ENCODE results near the gene CCSER1. TPM values are rescaled to one million over a fixed set of nuclear protein-coding genes. Genes with fewer than 3 reads are reported as not detected.

CCSER1 gene
- total RNA-seq, 6 donors from 2014 or later, result 4.4 to 26.1 (median 13.8) TPM

DNA sequence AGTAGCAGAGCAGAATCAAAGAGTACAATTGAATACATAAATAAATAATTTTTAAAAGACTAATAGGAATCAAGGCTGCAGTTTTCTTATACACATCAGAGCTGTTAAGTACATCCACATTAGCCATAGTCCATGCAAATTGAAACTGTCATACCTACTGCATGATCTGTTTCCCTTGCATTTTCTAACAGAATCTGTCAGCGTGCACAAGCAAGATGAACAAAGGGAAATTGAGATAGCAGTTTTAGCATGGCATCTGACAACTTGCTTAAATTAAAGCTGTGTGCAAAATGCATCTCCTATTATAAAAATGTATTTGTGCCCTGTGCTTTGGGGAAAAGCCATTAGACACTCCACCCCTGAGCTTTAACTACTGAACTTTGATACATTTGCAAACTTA, 1473.1 kb downstream of the CCSER1 start:
- TF ChIP-seq POLR2AphosphoS5 (IDR thresholded peaks at IDR 0.05), result no peak
- TF ChIP-seq POLR2A (IDR thresholded peaks at IDR 0.05), result no peak
- TF ChIP-seq, protein P1, sequence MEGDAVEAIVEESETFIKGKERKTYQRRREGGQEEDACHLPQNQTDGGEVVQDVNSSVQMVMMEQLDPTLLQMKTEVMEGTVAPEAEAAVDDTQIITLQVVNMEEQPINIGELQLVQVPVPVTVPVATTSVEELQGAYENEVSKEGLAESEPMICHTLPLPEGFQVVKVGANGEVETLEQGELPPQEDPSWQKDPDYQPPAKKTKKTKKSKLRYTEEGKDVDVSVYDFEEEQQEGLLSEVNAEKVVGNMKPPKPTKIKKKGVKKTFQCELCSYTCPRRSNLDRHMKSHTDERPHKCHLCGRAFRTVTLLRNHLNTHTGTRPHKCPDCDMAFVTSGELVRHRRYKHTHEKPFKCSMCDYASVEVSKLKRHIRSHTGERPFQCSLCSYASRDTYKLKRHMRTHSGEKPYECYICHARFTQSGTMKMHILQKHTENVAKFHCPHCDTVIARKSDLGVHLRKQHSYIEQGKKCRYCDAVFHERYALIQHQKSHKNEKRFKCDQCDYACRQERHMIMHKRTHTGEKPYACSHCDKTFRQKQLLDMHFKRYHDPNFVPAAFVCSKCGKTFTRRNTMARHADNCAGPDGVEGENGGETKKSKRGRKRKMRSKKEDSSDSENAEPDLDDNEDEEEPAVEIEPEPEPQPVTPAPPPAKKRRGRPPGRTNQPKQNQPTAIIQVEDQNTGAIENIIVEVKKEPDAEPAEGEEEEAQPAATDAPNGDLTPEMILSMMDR (IDR thresholded peaks at IDR 0.05), result no peak
- TF ChIP-seq EP300 (IDR thresholded peaks at IDR 0.05), result no peak
- H3K36me3 ChIP-seq, result no peaks in the 10 kb centered on the region
- no peaks in the 10 kb centered on the region for H3K4me1 ChIP-seq
- H3K27ac ChIP-seq, result no peak overlapping the region
- H3K9me3 ChIP-seq, result no peaks in the 10 kb centered on the region
- no peak for DNase-seq
- no peak for ATAC-seq (ENCODE audit: low FRiP score in 2 of 2)
- no peak overlapping the region for H3K4me3 ChIP-seq
- WGBS, 2 donors, result 79 to 91% methylated on average over 1 of the region's 1 CpG
- no peaks in the 10 kb centered on the region for H3K27me3 ChIP-seq

DNA sequence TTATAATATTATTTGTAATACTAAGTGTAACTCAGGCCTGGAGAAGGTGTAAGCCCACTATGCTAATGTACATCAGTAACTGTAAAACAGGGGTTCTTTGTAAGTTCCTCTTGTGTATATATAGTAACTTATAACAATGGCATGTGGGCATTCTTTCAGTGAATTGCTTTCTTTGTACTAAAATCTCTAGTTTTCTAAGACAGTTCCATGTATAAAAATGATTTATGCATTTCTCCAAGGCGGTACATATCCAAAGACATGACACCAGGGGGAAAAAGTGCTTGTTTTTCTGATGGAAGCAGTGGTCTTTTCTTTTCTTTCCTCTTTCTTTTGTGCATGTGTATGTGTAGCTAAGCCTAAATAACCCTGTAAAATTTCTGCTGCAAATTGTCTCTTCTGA, 1474.2 kb downstream of the CCSER1 start:
- no peak for DNase-seq
- H3K36me3 ChIP-seq, result no peaks in the 10 kb centered on the region
- TF ChIP-seq, protein P1 (IDR thresholded peaks at IDR 0.05), result no peak
- TF ChIP-seq EP300 (IDR thresholded peaks at IDR 0.05) (no peak), POLR2AphosphoS5 (IDR thresholded peaks at IDR 0.05) (no peak), POLR2A (IDR thresholded peaks at IDR 0.05) (no peak)
- no peak overlapping the region for H3K27ac ChIP-seq
- no peak for ATAC-seq (ENCODE audit: low FRiP score in 2 of 2)
- no peak overlapping the region for H3K4me3 ChIP-seq
- 76 to 79% methylated on average over 1 of the region's 1 CpG for WGBS, 2 donors
- H3K9me3 ChIP-seq, result no peaks in the 10 kb centered on the region
- no peaks in the 10 kb centered on the region for H3K4me1 ChIP-seq
- H3K27me3 ChIP-seq, result no peaks in the 10 kb centered on the region

DNA sequence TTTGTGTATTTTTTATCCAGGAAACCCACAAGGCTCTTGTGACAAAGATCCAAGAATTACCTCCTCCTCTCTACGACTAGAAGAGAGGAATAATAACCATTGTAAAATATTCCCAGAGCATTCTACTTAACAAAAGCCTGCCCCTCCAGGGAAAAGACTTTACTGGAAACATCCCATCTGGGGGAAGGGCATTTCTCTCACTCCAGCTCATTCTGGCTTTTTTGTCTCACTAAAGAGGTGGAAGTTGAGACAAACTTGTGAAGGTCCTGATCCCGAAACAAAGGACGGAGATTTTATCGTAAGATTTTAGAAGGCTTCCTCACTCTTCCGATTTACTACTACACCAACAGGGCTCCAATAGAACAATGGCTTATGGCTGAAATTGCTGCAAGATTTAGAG, 1484.6 kb downstream of the CCSER1 start:
- no peak for DNase-seq
- Histone ChIP-seq H3K9me3 (no peaks in the 10 kb centered on the region), H3K27ac (no peak overlapping the region), H3K4me3 (no peak overlapping the region), H3K36me3 (no peaks in the 10 kb centered on the region), H3K4me1 (no peaks in the 10 kb centered on the region), H3K27me3 (no peaks in the 10 kb centered on the region)
- TF ChIP-seq POLR2AphosphoS5 (IDR thresholded peaks at IDR 0.05), result no peak
- no peak for TF ChIP-seq EP300 (IDR thresholded peaks at IDR 0.05)
- 83 to 86% methylated on average over 5 of the region's 5 CpGs for WGBS, 2 donors
- no peak for ATAC-seq (ENCODE audit: low FRiP score in 2 of 2)

DNA sequence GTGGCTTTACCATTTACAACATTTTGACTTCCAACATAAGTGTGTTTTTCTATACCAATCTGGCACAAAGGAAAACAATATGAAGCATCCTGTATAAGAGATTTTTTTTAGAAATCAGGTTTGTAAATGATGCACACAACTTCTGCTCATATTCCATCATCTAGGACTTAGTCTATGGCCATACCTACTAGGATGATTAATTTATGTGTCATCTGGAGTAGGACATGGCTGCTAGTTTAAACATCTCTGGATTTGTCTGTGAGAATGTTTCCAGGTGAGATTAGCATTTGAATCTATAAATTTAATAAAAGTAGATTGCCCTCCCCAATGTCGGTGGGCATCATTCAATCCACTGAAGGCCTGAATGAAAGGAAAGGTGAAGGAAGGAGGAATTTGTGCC, 1493.8 kb downstream of the CCSER1 start:
- no peaks in the 10 kb centered on the region for H3K4me1 ChIP-seq
- no peaks in the 10 kb centered on the region for H3K36me3 ChIP-seq
- TF ChIP-seq, protein P1 (IDR thresholded peaks at IDR 0.05), result no peak
- DNase-seq, result no peak
- no peak for ATAC-seq (ENCODE audit: low FRiP score in 2 of 2)
- 86 to 88% methylated on average over 1 of the region's 1 CpG for WGBS, 2 donors
- no peak overlapping the region for H3K27ac ChIP-seq
- no peak overlapping the region for H3K4me3 ChIP-seq
- no peaks in the 10 kb centered on the region for H3K9me3 ChIP-seq
- H3K27me3 ChIP-seq, result no peaks in the 10 kb centered on the region

DNA sequence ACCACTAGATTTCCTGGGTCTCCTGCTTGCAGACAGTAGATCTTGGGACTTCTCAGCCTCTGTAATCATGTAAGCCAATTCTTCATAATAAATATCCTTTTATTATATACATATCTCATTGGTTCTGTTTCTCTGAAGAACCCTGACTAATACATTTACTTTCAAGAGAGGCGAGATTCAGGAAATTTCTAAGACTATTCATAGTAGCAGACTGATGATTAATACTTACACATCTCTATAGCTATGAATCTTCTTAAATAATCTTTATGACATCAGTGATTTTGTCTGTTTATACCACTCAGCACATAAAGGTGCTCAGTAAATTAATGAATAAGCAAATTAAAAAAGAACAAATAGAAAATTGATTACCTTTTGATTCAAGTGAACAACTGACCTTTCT, 1494.3 kb downstream of the CCSER1 start:
- Histone ChIP-seq H3K4me1 (no peaks in the 10 kb centered on the region), H3K27me3 (no peaks in the 10 kb centered on the region), H3K4me3 (no peak overlapping the region), H3K9me3 (no peaks in the 10 kb centered on the region), H3K36me3 (no peaks in the 10 kb centered on the region), H3K27ac (no peak overlapping the region)
- WGBS, 2 donors, result 75 to 90% methylated on average over 1 of the region's 1 CpG
- DNase-seq (no peak), ATAC-seq (ENCODE audit: low FRiP score in 2 of 2) (no peak)
- TF ChIP-seq, protein P1 (IDR thresholded peaks at IDR 0.05), result no peak
- no peak for TF ChIP-seq POLR2AphosphoS5 (IDR thresholded peaks at IDR 0.05)
- no peak for TF ChIP-seq POLR2A (IDR thresholded peaks at IDR 0.05)
- TF ChIP-seq EP300 (IDR thresholded peaks at IDR 0.05), result no peak

Measured in upper lobe of left lung (tissue), 6 donors.